ENCODE measurements around the gene CLCN7. TPM values are rescaled to one million over a fixed set of nuclear protein-coding genes. Genes with fewer than 3 reads are reported as not detected.

The CLCN7 gene
- total RNA-seq, 6 donors from 2014 or later: 78.0 to 463 (median 147) TPM

DNA sequence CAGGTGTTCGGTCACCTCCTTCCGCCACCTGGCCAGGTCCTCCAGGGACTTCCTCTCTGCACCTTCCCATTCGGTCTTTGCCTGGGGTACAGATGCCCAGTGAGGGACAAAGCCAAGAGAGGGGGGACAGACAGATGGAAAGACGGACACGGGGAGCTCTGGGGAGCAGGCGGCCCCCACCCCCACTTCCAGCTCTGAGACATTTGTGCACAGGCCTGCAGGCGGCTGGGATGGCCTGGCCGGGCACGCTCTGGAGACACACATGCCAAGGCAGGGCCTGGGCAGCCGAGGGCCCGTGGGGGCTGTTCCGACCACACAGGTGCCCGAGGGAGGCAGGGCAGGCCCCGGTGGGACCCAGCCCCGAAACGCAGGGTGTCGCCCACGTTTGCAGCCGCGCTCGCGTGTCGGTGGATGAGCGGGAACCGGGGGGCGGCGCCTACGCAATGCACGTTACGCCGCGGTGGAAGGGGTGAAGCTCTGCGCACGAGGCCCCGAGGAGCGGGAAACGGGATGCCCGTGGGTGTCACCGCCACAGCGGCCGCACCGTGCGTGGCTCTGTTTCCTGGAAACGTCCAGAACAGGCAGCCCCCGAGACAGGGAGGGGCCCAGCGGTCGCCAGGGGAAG, 38.0 kb downstream of the CLCN7 start:
- DNase-seq (peak in 1 of 2 donors; percentile 85), ATAC-seq (ENCODE audit: low FRiP score in 2 of 2) (no peak)
- H3K4me1 ChIP-seq: no peaks in the 10 kb centered on the region
- no peak overlapping the region for H3K27ac ChIP-seq
- 78 to 86% methylated on average over 32 to 47 of the region's 47 CpGs for WGBS, 2 donors
- TF ChIP-seq, protein P1, sequence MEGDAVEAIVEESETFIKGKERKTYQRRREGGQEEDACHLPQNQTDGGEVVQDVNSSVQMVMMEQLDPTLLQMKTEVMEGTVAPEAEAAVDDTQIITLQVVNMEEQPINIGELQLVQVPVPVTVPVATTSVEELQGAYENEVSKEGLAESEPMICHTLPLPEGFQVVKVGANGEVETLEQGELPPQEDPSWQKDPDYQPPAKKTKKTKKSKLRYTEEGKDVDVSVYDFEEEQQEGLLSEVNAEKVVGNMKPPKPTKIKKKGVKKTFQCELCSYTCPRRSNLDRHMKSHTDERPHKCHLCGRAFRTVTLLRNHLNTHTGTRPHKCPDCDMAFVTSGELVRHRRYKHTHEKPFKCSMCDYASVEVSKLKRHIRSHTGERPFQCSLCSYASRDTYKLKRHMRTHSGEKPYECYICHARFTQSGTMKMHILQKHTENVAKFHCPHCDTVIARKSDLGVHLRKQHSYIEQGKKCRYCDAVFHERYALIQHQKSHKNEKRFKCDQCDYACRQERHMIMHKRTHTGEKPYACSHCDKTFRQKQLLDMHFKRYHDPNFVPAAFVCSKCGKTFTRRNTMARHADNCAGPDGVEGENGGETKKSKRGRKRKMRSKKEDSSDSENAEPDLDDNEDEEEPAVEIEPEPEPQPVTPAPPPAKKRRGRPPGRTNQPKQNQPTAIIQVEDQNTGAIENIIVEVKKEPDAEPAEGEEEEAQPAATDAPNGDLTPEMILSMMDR (IDR thresholded peaks at IDR 0.05): no peak
- TF ChIP-seq EP300 (IDR thresholded peaks at IDR 0.05) (no peak), POLR2AphosphoS5 (IDR thresholded peaks at IDR 0.05) (no peak)
- no peaks in the 10 kb centered on the region for H3K9me3 ChIP-seq
- H3K4me3 ChIP-seq: no peak overlapping the region
- H3K36me3 ChIP-seq: no peaks in the 10 kb centered on the region
- no peaks in the 10 kb centered on the region for H3K27me3 ChIP-seq

DNA sequence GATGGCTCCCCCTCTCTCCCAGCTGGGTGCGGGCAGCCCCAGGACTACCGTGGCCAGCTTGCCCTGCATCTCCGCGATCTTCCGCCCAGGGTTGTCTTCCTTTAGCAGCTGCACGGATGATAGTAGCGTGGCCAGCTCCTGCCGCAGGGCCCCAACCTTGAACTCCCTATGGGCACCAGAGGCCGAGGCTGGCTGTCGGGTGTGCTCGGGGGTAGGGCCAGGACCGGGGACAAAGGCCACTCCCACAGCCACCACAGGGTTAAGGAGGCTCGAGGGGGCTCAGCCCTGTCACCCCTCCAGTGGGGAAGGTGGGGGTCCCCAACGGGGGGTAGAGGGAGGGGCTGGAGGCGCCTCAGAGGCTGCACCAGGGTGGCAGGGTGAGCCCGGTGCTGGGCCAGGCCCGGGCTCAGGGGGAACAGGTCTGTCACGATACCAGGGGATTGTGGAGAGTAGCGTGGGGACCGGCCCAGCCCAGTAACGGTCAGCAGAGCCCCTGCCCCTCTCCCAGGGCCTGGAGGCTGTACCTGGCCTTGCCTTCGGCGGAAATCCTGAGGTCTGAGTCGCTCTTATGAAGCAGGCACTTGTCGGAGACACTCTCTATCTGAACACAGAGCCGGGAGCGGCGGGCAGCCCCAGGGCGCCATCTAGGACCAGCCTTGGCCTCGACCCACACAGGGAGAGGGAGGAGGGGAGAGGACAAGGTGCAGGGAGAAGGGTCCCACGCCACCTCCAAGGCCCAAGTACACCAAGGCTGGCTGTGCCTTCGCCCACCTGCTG, 38.7 kb downstream of the CLCN7 start:
- H3K4me1 ChIP-seq: no peaks in the 10 kb centered on the region
- no peak for ATAC-seq (ENCODE audit: low FRiP score in 2 of 2)

DNA sequence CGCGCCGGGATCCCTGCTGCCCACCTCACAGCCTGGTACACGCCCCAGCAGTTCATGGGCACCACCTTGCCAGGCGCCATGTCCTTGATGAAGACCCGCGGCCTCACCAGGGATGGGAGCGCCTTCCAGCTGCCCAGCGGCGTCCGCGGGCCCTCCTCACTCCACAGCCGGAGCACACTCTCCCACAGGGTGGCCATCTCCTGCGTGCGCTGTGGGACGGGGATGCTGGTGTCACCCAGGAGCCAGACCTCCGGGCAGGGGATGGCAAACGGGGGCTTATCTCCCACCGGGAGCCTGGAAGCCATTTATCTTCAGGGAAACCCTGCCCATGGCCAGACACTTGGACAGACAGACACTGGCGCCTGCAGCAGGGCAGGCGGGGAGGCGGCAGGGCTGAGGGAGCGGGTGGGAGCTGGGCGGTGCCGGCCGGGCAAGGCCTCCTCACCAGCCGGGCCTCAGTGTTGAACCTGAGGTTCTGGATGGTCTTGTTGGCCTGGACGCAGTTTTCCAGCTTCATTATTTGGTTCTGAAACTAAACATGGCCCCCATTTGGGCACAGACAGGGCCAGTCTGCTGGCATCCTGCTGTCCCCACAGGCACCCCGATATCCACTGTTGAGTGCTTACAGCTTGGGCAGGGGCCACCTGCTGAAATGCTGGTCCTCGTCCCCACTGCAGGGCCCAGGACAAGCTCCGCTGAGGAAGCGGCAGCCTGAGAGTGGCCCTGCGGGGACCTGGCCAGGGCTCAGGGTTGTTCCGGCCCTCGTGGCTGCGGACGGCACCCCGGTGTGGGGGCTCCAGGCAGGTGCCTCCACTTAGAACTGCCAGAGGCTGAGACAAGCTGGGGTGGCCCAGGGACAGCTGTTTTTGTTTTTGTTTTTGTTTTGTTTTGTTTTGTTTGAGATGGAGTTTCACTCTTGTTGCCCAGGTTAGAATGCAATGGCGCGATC, 39.9 kb downstream of the CLCN7 start:
- no peaks in the 10 kb centered on the region for H3K4me1 ChIP-seq
- 91 to 94% methylated on average over 18 to 40 of the region's 40 CpGs for WGBS, 2 donors
- H3K9me3 ChIP-seq: no peaks in the 10 kb centered on the region
- no peak overlapping the region for H3K27ac ChIP-seq
- no peaks in the 10 kb centered on the region for H3K27me3 ChIP-seq
- H3K4me3 ChIP-seq: no peak overlapping the region
- no peaks in the 10 kb centered on the region for H3K36me3 ChIP-seq
- TF ChIP-seq POLR2A (IDR thresholded peaks at IDR 0.05) (no peak), EP300 (IDR thresholded peaks at IDR 0.05) (no peak), POLR2AphosphoS5 (IDR thresholded peaks at IDR 0.05) (no peak)
- TF ChIP-seq, protein P1 (IDR thresholded peaks at IDR 0.05): no peak
- ATAC-seq (ENCODE audit: low FRiP score in 2 of 2) (no peak), DNase-seq (peak in 1 of 2 donors; percentile 75)

More for the DNA sequence above, 38.7 kb downstream of the CLCN7 start:
- 86 to 89% methylated on average over 13 to 30 of the region's 32 CpGs for WGBS, 2 donors
- Histone ChIP-seq H3K9me3 (no peaks in the 10 kb centered on the region), H3K27ac (no peak overlapping the region), H3K4me3 (no peak overlapping the region), H3K36me3 (no peaks in the 10 kb centered on the region), H3K27me3 (no peaks in the 10 kb centered on the region)
- TF ChIP-seq EP300 (IDR thresholded peaks at IDR 0.05) (no peak), POLR2AphosphoS5 (IDR thresholded peaks at IDR 0.05) (no peak), POLR2A (IDR thresholded peaks at IDR 0.05) (no peak)
- TF ChIP-seq, protein P1 (IDR thresholded peaks at IDR 0.05): no peak
- peak in 1 of 2 donors; percentile 79 for DNase-seq

DNA sequence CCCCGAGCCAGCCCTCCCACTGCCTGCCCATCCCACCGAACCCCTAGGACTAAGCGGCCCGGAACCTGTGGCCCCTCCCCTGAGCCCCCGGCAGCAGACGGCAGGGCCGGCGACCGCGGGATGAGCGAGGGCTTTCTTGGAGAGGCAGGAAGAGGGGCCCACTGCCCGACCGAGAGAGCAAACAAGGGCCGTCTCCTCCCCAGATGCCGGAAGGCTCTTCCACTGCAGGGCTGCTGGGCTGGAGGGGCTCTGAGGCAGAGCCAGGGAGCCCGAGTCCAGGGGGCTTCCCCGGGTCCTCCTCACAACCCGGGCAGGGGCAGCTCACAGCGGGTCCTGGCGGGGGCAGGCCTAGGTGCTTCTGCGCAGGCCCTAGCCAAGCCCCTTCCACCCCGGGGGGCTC, 41.1 kb downstream of the CLCN7 start:
- Histone ChIP-seq H3K27ac (no peak overlapping the region), H3K36me3 (no peaks in the 10 kb centered on the region), H3K27me3 (no peaks in the 10 kb centered on the region), H3K4me1 (peaks cover 0 to 2% (median under 1%) of the 10 kb centered on the region in 4 donors), H3K4me3 (no peak overlapping the region), H3K9me3 (no peaks in the 10 kb centered on the region)
- TF ChIP-seq EP300 (IDR thresholded peaks at IDR 0.05) (no peak), POLR2A (IDR thresholded peaks at IDR 0.05) (no peak), POLR2AphosphoS5 (IDR thresholded peaks at IDR 0.05) (no peak)
- TF ChIP-seq, protein P1 (IDR thresholded peaks at IDR 0.05): no peak
- WGBS, 2 donors: 41 to 69% methylated on average over 3 to 9 of the region's 22 CpGs
- no peak for ATAC-seq (ENCODE audit: low FRiP score in 2 of 2)
- peak in 1 of 2 donors; percentile 79 for DNase-seq

Data from upper lobe of left lung (tissue), 6 donors.